MCF 10A (cell line): Measurements from ENCODE around the gene MIA2. TPM values are rescaled to one million over a fixed set of nuclear protein-coding genes. Genes with fewer than 3 reads are reported as not detected.
A peak's percentile ranks its signal among the peaks of the same experiment; 100 is the strongest.
"Not testable (repeated sequence)": the region's sequence is repeated elsewhere in the genome, so short reads cannot be mapped to it uniquely, and the experiment has no call there.

ENCODE experiments used
- BruUV-seq: library from RNA; stranded (reverse); fragments of 400-500 nt; replicated peaks from 2 replicates; lab custom pipeline; 2021; lab: Mats Ljungman, UMichigan
- CTCF ChIA-PET: fragments of 300-600 bp; sonication (Branson Sonifier 250); formaldehyde crosslinking; extraction: SDS; loops from one replicate; lab custom pipeline; 2021; ENCODE audit warnings: antibody characterized with exemption, inconsistent platforms; lab: Yijun Ruan, JAX
- POLR2A ChIA-PET: fragments of 300-600, 350-650 bp; sonication (Branson Sonifier 250); formaldehyde crosslinking; extraction: SDS; loops from one replicate; lab custom pipeline; 2020; ENCODE audit warnings: antibody characterized with exemption, inconsistent platforms; lab: Yijun Ruan, JAX
- DNase-seq: peaks from one replicate; pipeline ENCODE4 v3.0.0-alpha.2; 2018; ENCODE audit not compliant: unreplicated experiment
- H3K27ac Mint-ChIP-seq: one replicate; pipeline ENCODE4 v1.8.0; 2022; ENCODE audit warnings: mild to moderate bottlenecking, low read depth, mixed read lengths; ENCODE audit not compliant: unreplicated experiment
- H3K27me3 Mint-ChIP-seq: one replicate; pipeline ENCODE4 v1.8.0; 2022; ENCODE audit warnings: mixed read lengths; ENCODE audit not compliant: insufficient read depth, unreplicated experiment
- H3K36me3 Mint-ChIP-seq: one replicate; pipeline ENCODE4 v1.8.0; 2022; ENCODE audit warnings: mild to moderate bottlenecking, moderate library complexity, mixed read lengths; ENCODE audit not compliant: insufficient read depth, unreplicated experiment
- H3K4me1 Mint-ChIP-seq: one replicate; pipeline ENCODE4 v1.8.0; 2022; ENCODE audit warnings: mixed read lengths; ENCODE audit not compliant: insufficient read depth, unreplicated experiment
- H3K4me3 Mint-ChIP-seq: one replicate; pipeline ENCODE4 v1.8.0; 2022; ENCODE audit warnings: mild to moderate bottlenecking, moderate library complexity, mixed read lengths; ENCODE audit not compliant: unreplicated experiment
- H3K9me3 Mint-ChIP-seq: one replicate; pipeline ENCODE4 v1.8.0; 2022; ENCODE audit warnings: mixed read lengths; ENCODE audit not compliant: unreplicated experiment
- CTCF ChIP-seq: fragments of 200-600 bp; IDR thresholded peaks from one replicate; pipeline ENCODE4 v1.8.0; 2022; ENCODE audit warnings: antibody characterized with exemption, mild to moderate bottlenecking; ENCODE audit not compliant: unreplicated experiment
- intact Hi-C: fragments of 100-400 bp; cut with micrococcal nuclease; formaldehyde crosslinking; loops from 2 replicates; pipeline ENCODE4 v1.14.1; 2022
- total RNA-seq: library from RNA; stranded (reverse); gene quantifications from 2 replicates; pipeline ENCODE4 v1.2.3, GENCODE V29; 2022

Gene MIA2
- total RNA-seq, 1 experiment from 2014 or later, result 63.2 TPM

- no TSS peak for BruUV-seq
- intact Hi-C loops, result no loop called here
- Mint-ChIP-seq H3K36me3 (peaks cover 46% of the 10 kb centered on the region), H3K27me3 (no peaks in the 10 kb centered on the region), H3K27ac (no peak overlapping the region), H3K9me3 (no peaks in the 10 kb centered on the region), H3K4me3 (no peak overlapping the region), H3K4me1 (no peaks in the 10 kb centered on the region)
- POLR2A ChIA-PET, result no interaction called here
- CTCF ChIA-PET, result interaction anchor here (0.8 kb wide), 1 partner anchor 28 kb away, joined by 3 read pairs; no protein-coding TSS in a partner anchor
- no peak for DNase-seq
- TF ChIP-seq CTCF, result no peak
These were observed 109.9 kb downstream of the MIA2 start for GRCh38 chr14:39343614-39344013.

GRCh38 chr14:39350866-39351265, 117.2 kb downstream of the MIA2 start:
- no peak for TF ChIP-seq CTCF
- Mint-ChIP-seq H3K4me1 (peaks cover 6% of the 10 kb centered on the region), H3K4me3 (no peak overlapping the region), H3K9me3 (peaks cover 5% of the 10 kb centered on the region), H3K27ac (no peak overlapping the region), H3K36me3 (peaks cover 39% of the 10 kb centered on the region), H3K27me3 (no peaks in the 10 kb centered on the region)
- intact Hi-C loops, result no loop called here
- no TSS peak for BruUV-seq
- CTCF ChIA-PET, result interaction anchor here (0.6 kb wide), 1 partner anchor 11 kb away, joined by 3 read pairs; no protein-coding TSS in a partner anchor
- no peak for DNase-seq
- POLR2A ChIA-PET, result interaction anchor here (0.7 to 1.0 kb wide), 2 partner anchors 82 to 162 kb away, joined by 3 to 5 read pairs; no protein-coding TSS in a partner anchor

- intact Hi-C loops, result no loop called here
- peaks cover 37% of the 10 kb centered on the region for H3K36me3 Mint-ChIP-seq
- no peak for TF ChIP-seq CTCF
- no peak overlapping the region for H3K4me3 Mint-ChIP-seq
- H3K27ac Mint-ChIP-seq, result no peak overlapping the region
- H3K27me3 Mint-ChIP-seq, result no peaks in the 10 kb centered on the region
- ChIA-PET POLR2A (interaction anchor here (1.0 kb wide), 1 partner anchor 83 kb away, joined by 3 read pairs; no protein-coding TSS in a partner anchor), CTCF (interaction anchor here (0.6 kb wide), 1 partner anchor 11 kb away, joined by 3 read pairs; no protein-coding TSS in a partner anchor)
- H3K4me1 Mint-ChIP-seq, result peaks cover 6% of the 10 kb centered on the region
- H3K9me3 Mint-ChIP-seq, result peaks cover 5% of the 10 kb centered on the region
- DNase-seq, result peak; percentile 75
- BruUV-seq, result no TSS peak
These were observed 118.0 kb downstream of the MIA2 start for GRCh38 chr14:39351708-39352107.

GRCh38 chr14:39359069-39359468, 125.4 kb downstream of the MIA2 start:
- DNase-seq, H3K27ac Mint-ChIP-seq, CTCF ChIA-PET, H3K9me3 Mint-ChIP-seq, H3K4me3 Mint-ChIP-seq, H3K27me3 Mint-ChIP-seq, BruUV-seq, H3K4me1 Mint-ChIP-seq, POLR2A ChIA-PET, intact Hi-C loops: not testable (repeated sequence)
- peaks cover 32% of the 10 kb centered on the region for H3K36me3 Mint-ChIP-seq
